ENCODE results near the gene AMPD3.
A peak's percentile ranks its signal among the peaks of the same experiment; 100 is the strongest.

AMPD3 gene

DNA sequence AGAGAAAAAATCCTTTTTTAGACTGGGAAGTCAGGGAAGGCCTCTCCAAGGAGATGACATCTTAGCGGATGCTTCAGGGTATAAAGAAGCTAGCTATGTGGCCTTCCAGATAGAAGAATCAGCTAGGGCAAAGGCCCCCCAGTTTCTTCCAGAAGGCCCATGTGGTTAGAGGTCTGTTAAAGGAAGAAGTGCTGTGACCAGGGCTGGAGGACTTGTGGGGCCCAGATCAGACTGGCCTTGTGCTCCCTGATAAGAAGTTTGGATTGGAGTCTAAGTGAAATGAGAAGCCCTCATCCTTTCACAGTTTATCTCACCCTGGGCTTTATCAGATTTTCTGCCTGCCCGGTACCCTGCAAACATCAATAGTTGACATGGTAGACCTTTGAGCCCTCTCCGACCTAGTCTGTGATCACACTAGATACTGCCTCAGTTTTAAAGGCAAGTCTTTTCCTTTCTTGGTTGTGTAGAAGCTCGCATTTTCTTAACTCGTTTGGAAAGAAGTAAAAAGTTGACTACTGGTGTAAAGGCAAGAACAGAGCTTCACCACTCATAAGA lies 7.8 kb downstream of the AMPD3 start:
- no peak for DNase-seq

DNA sequence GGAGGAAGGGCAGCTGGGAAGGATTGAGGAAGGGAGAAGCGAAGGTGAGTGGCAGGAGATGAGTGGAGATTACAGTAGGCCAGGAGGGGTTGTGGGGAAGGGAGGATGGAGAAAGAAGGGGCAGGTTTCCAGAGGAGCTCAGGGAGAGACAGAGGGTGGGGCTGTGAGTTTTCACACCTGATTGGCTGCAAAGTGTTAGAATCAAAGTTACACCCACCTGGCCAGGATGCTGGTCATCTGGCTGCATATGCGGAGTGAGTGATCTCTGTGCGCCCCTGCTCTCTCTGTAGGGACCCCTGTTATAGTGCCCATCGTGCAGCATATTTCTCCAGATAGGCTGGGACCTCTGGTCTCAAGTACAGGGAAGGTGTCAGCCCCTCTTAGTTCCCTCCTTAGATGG lies 18.3 kb downstream of the AMPD3 start:
- DNase-seq: no peak

DNA sequence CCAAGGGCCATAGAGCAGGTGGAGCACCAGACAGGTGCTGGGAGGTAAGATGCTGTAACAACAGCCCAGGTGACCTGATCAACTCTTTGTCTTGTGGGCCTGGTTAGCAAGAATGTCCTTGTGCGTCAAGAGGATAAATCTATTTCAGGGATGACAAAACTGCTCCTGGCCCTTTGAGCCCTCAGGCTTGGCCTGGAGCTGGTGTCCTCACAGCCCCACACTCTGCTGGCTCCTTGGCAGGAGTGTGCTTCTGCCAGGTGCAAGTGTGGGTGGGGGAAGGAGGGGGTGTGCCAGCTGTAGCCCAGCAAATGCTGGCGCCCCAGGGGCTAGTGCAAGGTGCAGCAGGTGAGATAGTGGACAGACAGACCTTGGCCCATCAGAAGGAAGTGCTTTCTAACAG lies 19.5 kb downstream of the AMPD3 start:
- no peak for DNase-seq

DNA sequence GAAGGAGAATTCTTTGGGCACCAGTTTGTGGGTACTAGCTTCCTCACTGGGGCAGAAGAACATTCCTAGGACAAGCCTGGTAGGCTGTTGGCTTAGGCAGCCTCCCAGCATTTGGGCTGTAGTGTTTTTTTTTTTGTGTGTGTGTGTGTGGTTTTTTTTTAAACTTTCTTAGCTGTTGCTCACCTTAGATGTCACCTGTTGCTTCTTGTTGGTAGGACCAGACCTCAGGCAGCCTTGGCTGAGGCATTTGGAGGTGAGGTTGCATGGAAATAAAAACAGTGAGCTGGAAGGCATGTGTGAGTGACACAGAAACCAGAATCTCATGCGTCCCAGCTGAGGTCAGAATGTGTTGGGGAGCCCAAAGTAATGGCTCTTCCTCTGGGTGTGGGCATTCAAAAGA lies 21.3 kb downstream of the AMPD3 start:
- DNase-seq: no peak

DNA sequence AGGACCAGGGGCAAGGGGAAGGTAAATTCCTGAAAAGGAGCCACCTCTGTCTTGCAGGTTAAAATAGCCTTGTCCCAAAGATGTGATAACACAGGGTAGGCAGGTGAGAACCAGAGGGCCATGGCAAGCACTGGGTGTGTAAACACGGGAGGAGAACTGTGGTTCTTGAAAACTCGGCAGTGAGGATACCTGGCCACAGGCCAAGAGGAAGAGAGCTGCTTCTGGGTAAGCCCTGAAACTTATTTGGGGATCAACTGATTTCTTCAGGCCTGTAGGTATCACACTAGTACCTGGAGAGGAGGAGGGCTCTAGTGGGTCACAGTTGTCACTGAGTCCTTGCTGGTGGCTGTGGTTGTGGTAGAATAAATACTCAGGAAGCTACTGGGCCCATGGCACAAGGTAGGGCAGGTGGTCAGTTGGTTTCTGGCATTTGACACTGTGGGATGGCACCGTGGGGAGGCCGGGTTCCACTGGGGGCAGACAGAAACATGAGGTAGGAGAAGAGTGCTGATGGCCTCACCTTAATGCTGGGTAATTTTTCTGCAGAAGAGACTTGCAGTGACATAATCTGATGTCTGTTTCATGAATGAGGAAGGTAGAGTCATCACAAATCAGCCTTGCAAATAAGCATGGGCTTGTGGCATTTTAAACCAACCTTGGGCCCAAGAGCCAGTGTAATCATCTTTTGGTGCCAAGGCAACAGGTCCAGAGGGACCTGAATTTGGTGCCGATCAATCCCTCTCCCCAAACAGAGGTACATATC lies 22.0 kb downstream of the AMPD3 start:
- no peak for DNase-seq

DNA sequence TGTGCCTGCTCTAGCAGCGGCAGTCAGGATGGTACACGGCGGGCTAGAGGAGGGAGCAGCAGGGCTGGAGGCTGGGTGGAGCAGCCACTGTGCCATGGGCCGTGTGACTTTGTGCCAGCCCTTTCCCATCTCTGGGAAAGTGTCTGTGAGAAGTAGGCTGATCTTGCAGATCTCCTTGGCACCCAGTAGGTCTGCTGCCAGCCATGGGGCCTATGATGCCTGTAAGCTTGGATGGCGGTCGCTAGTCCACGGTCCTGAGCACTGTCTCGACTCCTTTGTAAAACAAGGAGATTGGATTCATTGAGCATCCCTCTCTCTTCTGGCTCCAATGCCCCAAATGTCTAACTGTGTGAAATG lies 22.6 kb downstream of the AMPD3 start:
- no peak for DNase-seq

DNA sequence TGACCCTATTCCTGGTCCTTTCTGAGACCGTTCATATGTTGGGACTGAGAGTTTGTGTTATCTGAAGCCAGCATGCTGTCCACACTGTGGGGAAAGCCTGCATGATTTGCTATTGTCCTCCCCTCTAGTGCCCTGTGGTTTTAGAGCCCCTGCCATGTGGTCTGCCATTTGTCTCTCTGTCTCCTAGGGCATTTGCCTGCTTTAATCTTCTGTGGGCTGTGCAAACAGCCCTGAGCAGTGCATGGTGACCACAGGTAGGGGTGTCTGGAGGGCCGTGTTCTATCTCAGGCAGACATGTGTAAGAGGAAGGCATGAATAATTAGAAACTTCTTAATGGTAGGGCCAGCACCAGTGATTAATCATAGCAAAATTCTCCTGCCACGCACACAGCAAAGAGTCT lies 23.0 kb downstream of the AMPD3 start:
- DNase-seq: no peak

DNA sequence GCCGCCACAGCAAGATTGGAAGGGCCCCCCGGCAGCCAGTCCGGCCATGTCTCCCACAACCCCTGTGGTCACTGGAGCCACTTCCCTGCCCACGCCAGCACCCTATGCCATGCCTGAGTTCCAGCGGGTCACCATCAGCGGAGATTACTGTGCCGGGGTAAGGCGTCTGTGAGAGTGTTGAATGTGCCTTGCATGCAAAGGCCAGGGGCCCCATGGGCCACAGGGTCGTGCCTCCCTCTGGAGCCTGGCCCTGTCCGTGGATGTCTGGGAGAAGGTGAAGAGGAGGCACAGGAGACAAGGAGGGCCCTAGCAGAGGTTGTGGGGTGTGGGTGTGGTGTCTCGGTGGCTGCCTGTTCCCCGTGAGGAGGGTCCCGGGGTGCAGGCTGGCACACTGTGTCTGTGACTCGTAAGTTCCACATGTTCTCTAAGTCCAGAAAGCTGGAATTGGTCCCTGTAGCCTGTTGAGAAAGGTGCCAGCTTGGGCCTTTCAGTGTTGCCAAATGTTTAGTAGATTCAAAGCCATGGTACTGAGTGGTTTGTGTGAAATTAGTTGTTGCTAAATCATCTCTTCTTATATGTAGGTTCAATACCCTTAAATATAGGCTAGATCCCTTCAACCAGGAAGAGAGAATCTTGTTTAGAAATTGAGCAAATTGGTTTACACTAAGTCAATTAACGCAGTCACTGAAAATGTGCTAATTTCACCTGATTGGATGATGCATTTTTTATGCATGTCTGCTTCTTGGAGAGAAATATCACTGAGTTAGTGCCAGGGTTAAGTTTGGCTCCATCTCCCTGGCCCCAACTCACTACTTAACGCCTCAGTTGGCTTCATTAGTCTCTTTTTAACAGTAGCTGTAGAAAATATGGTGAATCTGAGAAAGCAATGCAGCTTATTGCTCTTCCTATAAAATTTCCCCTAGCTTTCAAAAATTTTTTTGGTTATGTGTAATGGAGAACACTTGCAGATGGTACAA lies 23.8 kb downstream of the AMPD3 start:
- DNase-seq: no peak

DNA sequence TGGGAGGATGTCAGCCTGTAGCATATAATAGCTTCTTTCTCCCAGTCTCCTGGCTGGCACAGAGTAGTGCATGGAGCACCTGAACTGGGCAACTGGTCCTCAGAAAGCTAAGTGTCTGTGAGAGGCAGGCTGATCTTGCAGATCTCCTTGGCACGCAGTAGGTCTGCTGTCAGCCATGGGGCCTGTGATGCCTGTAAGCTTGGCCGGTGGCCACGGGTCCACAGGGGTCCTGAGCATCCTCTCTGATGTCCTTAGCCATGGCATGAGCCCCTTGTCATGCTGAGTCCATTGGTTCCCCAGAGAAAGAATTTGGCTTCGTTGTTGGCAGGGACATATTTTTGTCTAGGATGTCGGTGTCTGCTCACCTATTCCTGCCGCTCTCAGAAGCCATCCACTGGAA lies 25.0 kb downstream of the AMPD3 start:
- DNase-seq: no peak

DNA sequence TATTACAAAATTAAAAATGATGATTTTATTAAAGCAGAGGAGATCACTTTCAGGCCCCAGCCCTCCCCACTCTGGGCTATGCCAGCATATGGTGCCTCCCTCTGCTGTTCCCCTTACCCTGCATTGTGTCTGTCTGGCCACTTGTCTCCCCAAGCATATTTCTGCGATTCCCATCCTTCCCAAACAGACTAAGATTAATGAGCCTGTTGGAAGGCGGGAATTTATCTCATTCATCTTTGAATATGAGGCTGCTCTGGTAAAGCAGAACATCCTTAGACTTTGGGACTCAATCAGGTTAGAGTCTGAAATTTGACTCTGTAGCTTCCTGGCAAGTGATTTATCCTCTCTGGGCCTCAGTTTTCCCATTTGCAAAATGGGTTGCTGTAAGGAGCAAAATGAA lies 25.7 kb downstream of the AMPD3 start:
- no peak for DNase-seq

DNA sequence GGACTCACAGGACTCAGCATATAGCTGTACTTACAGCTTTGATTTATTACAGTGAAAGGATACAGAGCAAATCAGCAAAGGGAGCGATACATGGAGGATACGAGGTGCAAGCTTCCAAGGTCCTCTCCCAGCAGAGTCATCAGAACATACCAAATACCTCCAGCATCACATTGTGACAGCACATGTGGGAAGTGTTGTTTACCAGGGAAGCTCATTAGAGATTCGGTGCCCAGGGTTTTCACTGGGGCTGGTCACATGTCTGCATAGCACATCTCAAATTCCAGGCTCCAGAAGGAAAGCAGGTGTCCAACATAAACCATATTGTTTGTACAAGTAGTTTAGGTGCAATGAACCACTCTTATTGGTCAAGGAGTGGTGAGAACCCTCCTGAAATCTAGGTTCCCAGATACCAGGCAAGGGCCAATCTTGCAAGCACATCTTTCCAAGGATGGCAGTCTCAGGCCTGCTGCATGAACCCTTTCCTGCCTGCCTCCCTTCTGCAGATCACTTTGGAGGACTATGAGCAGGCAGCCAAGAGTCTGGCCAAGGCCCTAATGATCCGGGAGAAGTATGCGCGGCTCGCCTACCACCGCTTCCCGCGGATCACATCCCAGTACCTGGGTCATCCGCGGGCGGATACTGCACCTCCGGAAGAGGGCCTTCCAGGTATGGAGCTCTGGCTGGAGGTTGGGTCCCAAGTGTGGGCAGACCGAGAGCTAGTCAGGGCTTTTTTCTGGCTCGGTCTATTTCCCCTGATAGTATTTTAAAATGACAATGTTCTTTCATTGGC lies 26.7 kb downstream of the AMPD3 start:
- DNase-seq: no peak

DNA sequence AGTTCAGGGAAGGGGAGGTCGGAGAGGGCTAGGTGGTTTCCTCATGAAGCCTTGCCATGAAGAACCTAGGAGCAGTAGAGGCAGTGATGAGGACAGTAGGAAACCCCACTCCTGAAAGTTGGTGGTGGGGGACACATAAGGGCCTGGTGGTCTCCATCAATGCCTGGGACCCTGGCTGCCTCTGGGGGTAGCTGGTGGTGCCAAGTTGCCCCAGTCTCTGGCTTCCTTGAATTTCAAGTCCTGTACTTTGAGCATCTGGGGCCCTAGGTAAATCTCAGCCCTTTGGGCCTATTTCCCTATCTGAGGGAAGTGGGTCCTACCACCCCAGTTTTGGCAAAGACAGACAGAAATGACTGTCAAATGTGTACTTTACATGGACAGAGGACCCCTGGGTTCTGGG lies 28.1 kb downstream of the AMPD3 start:
- no peak for DNase-seq

DNA sequence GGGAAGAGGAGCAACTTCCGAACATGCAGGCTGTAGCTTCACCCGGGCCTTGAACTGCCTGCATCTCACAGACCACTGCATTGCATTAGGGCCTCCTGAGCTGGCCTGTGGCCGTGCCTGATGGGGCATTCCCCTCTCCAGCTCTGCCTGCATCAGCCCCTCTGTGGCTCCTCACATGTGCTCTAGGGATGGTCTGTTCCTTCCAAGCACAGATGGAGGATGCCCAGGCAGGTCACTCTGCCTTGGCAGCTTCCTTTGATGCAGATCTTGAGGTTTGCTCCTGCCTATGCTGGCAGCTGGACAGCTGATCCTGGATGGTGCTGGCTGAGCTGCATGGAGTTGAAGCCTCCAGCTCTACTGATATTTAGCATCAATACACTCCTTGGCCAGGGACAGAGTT lies 28.5 kb downstream of the AMPD3 start:
- DNase-seq: no peak

DNA sequence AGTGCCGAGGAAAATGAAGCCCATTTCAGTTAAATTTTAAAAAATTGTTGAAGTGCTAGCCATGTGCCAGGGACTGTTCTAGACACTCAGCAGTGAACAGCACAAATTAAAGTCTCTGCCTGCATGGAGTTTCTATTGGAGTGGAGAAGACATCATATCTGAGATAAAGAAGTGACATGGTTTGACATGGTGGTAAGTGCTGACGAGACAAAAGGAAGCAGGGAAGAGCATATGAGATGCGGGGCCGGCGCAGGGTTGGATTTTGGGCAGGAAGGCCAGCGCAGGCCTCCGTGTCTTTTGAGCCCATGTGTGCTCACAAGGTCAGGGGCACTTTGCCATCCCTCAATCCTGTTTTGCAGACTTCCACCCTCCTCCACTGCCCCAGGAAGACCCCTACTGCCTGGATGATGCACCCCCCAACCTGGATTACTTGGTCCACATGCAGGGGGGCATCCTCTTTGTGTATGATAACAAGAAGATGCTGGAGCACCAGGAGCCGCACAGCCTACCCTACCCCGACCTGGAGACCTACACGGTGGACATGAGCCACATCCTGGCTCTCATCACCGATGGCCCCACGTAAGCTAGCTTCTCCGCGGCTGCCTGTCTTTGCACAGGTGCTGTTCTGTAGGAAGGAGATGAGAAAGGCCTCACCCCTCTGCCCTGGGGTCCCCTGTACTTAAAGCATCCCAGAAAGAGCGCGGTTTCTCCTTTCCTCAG lies 29.6 kb downstream of the AMPD3 start:
- no peak for DNase-seq

DNA sequence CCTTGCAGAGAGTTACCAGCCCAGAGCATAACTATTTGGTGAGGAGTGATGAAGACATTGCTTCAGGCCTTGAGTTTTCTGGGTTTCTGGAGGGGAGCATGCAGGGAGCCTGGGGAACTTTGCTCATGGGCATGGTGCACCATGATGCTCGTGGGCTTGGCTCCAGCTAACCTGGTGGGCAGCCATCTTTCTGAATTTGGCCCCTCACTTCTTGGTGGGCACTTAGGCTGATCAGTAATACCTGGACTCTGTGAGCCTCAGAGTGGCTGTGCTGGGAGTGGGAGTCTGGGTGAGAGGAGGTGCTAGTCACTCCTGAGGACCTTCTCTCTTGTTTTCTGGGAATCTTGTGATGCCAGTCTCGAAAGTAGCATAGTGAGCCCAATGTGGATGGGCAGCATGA lies 30.6 kb downstream of the AMPD3 start:
- no peak for DNase-seq

DNA sequence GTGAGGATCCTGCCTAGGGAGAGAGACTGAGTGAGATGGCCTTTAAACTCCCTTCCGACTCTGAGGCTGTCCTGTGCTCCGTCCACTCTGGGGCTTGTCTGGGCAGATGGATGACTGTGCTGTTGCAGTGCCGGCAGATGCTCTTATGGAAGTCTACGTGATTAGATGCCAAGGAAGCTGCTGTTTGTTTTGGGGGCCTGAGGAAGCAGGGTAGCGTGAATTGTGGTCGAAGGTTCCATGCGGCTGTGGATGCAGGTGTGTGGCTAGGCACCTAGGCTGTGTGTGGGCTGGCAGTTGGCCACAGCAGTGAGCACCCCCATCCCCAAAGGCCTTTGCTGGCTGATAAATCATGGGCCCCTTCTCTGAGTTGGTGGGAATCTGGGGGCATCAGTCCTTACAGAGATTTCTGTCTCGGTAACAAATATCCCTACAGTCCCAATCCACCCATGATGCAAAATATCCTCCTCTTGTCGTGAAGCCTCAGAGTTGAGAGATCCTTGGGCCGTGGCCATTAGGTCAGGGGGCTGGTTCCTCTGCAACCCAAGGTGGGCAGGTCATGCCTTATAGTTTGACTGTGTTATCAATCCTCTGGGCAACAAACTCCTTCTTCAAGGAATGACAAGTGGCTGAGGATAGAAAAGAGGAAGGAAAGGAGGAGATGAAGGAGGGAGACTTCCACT lies 31.2 kb downstream of the AMPD3 start:
- DNase-seq: no peak

DNA sequence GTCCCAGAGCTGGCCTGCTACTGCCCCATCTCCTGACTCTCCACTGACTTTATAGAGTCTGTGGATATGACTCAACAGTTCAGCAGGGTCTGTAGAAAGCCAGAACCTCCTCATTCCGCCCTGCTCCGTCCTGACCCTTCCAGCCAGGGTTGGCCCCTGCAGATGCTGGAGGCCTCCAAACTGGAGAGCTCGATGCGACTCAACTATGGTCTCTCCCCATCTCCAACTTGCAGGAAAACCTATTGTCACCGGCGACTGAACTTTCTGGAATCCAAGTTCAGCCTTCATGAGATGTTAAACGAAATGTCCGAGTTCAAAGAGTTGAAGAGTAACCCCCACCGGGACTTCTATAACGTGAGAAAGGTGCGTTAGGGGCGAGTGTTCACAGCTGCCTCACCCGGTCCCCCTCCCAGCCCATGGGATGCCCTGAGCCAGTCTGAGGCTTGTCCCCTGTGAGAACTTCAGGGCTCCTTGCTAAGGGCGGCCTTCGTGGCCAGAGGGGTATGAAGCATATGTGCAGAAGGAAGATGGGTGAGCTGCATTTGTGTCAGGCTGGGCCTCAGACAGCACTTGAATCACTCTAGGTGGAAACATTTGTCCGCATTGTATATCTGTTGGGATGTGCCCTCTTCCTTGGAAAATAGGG lies 32.1 kb downstream of the AMPD3 start:
- peak in 1 of 2 experiments; percentile 1 for DNase-seq

DNA sequence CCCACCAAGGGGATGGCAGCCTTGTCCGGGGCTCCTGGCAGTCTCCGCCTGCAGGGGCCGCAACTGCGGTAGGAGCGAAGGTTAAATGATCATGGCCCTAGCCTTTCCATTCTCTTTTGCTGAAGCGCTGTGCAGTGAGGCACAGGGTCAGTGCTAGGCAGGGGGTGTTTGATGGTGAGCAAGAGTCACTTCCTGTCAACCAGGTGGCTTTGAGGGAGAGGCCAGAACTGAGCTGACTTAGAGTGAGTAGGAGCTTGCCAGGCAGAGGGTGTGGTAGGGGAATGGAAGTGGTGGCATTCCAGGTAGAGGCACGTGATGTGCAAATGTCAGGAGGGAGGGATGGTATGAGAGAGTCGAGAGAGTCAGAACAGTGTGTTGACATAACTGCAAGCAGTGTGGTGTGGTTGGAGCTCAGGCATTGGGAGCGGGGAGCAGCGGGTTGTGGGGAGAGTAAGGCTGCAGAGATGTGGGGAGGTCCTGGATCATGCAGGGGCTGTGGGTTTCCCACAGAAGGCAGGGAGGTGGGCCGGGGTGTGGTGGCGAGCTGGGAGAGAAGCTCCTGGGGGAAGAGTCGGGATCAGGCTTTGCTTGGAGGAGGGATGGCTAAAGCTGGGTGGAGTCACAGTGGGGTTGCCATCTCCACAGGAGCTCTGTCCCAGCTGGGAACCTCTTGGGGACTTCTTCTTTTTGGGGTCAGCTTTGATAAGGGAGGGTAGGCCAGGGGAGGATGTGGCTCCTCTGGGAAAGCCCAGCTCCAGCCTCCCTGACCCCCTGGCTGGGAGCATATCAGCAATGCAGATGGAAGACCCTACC lies 33.3 kb downstream of the AMPD3 start:
- peak in 1 of 2 experiments; percentile 2 for DNase-seq

DNA sequence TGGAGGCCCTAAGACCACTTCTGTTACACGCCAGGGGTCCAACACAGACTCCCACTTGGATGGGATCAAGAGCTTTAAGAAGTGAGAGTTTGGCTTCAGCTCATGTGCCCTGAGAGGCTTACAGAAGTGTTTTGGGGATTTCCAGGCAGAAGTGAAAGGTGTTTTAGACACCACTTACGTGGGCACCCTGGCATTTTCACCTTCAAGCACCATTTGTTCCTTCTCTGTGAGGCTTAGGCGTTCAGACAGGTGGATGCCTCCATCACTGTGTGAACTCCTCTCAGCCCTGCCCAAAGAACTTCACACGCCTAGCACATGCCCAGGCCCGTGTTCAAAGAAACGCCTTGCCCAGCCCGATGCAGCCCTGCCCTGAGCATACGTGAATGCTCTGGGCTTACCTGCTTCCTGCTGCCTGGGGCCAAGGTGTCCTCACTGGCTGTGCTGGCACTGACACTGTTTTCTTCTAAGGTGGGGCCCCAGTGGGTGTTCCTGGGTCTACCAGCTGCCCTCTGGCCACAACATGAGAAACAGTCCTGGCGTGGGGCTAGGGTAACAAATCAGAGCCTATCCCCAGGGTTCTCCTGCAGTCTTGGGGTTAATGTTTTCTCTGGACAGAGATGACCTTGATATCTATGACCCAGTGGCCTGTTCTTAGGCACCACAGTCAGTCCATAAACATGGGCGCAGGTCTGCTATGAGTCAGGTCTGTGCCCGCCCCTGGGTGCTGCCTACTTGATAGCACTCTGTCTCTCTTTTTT lies 34.0 kb downstream of the AMPD3 start:
- peak in 1 of 2 experiments; percentile 1 for DNase-seq

DNA sequence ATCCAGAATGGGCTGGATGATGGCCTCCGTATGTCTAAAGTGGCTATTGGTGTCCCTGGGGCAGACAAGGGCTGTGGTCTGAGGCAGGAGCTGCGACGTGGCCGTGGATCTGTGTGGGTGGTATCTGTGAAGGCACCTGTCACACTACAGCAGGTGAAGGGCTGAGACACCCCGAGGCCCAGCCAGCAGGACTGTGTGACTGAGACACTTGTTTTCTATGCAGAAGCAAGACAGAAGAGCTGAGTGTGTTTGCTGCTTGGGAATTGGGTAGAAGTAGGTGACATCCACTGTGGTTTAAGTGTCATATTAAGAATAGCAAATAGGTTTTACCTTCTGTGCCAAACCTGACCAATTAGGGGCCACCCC lies 35.0 kb downstream of the AMPD3 start:
- DNase-seq: no peak
